ENCODE data around the gene ELP1.

The ELP1 gene

GRCh38 chr9:108933718-108934322, at the start of gene ELP1:
ELP1 (minus strand) TSS chr9:108934124; CDS start chr9:108931146, 2,978 bp downstream.
- Histone ChIP-seq H3K4me2 (ENCODE audit: low read length) (peak within 1 kb of the TSS; percentile 100), H3K9me3 (ENCODE audit: low read length) (no peaks in the 10 kb centered on the region), H3K9ac (ENCODE audit: low read length) (peak within 1 kb of the TSS; percentile 93), H3K27me3 (ENCODE audit: insufficient read depth, low read length) (no peaks in the 10 kb centered on the region), H3F3A (ENCODE audit: insufficient read depth, low read length) (no peaks in the 10 kb centered on the region), H3K27ac (ENCODE audit: low read depth, low read length, poor library complexity, severe bottlenecking) (peak within 1 kb of the TSS; percentile 12), H2AFZ (ENCODE audit: low read length) (peak within 1 kb of the TSS; percentile 98), H3K4me3 (ENCODE audit: low read depth, low read length, poor library complexity, severe bottlenecking) (peak within 1 kb of the TSS; percentile 100), H3K4me1 (ENCODE audit: insufficient read depth, low read length, severe bottlenecking) (peaks cover 22% of the 10 kb centered on the region), H3K9me2 (ENCODE audit: low read depth, low read length) (no peaks in the 10 kb centered on the region), H4K20me1 (ENCODE audit: insufficient read depth, low read length) (no peaks in the 10 kb centered on the region), H3K36me3 (ENCODE audit: insufficient read depth, low read length) (peaks cover 13% of the 10 kb centered on the region; the same call in 1 of the 2 replicates), H3K79me2 (ENCODE audit: insufficient read depth, low read length) (peaks cover 12% of the 10 kb centered on the region)
- no peak for TF ChIP-seq EZH2 (IDR thresholded peaks at IDR 0.05; ENCODE audit: borderline replicate concordance, low read length)
- TF ChIP-seq CTCF (IDR thresholded peaks at IDR 0.05; ENCODE audit: low read length): peak; percentile 35; the same call in 1 of the 2 replicates

GRCh38 chr9:108980893-108981292, 47.0 kb upstream of the ELP1 start:
- Histone ChIP-seq H3K4me2 (ENCODE audit: low read length) (no peak overlapping the region), H3K4me3 (ENCODE audit: low read depth, low read length, poor library complexity, severe bottlenecking) (no peak overlapping the region), H2AFZ (ENCODE audit: low read length) (no peak overlapping the region), H3K9me2 (ENCODE audit: low read depth, low read length) (no peaks in the 10 kb centered on the region), H4K20me1 (ENCODE audit: insufficient read depth, low read length) (no peaks in the 10 kb centered on the region), H3K4me1 (ENCODE audit: insufficient read depth, low read length, severe bottlenecking) (no peaks in the 10 kb centered on the region), H3K27ac (ENCODE audit: low read depth, low read length, poor library complexity, severe bottlenecking) (no peak overlapping the region), H3K9ac (ENCODE audit: low read length) (no peak overlapping the region), H3K36me3 (ENCODE audit: insufficient read depth, low read length) (peaks cover 31% of the 10 kb centered on the region; the same call in 1 of the 2 replicates), H3K27me3 (ENCODE audit: insufficient read depth, low read length) (no peaks in the 10 kb centered on the region), H3F3A (ENCODE audit: insufficient read depth, low read length) (no peaks in the 10 kb centered on the region; the same call in 1 of the 2 replicates), H3K79me2 (ENCODE audit: insufficient read depth, low read length) (no peaks in the 10 kb centered on the region), H3K9me3 (ENCODE audit: low read length) (no peaks in the 10 kb centered on the region)
- TF ChIP-seq EZH2 (IDR thresholded peaks at IDR 0.05; ENCODE audit: borderline replicate concordance, low read length) (no peak), CTCF (IDR thresholded peaks at IDR 0.05; ENCODE audit: low read length) (no peak)

- no peaks in the 10 kb centered on the region for H3K4me1 ChIP-seq (ENCODE audit: insufficient read depth, low read length, severe bottlenecking)
- no peaks in the 10 kb centered on the region for H3K9me3 ChIP-seq (ENCODE audit: low read length)
- no peaks in the 10 kb centered on the region for H3F3A ChIP-seq (ENCODE audit: insufficient read depth, low read length)
- TF ChIP-seq EZH2 (IDR thresholded peaks at IDR 0.05; ENCODE audit: borderline replicate concordance, low read length) (no peak), CTCF (IDR thresholded peaks at IDR 0.05; ENCODE audit: low read length) (no peak)
- no peaks in the 10 kb centered on the region for H3K27me3 ChIP-seq (ENCODE audit: insufficient read depth, low read length)
- no peak overlapping the region for H3K4me2 ChIP-seq (ENCODE audit: low read length)
- peaks cover 29% of the 10 kb centered on the region; the same call in 1 of the 2 replicates for H3K36me3 ChIP-seq (ENCODE audit: insufficient read depth, low read length)
- no peak overlapping the region for H3K4me3 ChIP-seq (ENCODE audit: low read depth, low read length, poor library complexity, severe bottlenecking)
- no peaks in the 10 kb centered on the region for H3K79me2 ChIP-seq (ENCODE audit: insufficient read depth, low read length)
- no peak overlapping the region for H3K27ac ChIP-seq (ENCODE audit: low read depth, low read length, poor library complexity, severe bottlenecking)
- no peaks in the 10 kb centered on the region for H3K9me2 ChIP-seq (ENCODE audit: low read depth, low read length)
- H2AFZ ChIP-seq (ENCODE audit: low read length): no peak overlapping the region
- no peaks in the 10 kb centered on the region for H4K20me1 ChIP-seq (ENCODE audit: insufficient read depth, low read length)
- H3K9ac ChIP-seq (ENCODE audit: low read length): no peak overlapping the region
Observed at GRCh38 chr9:108978205-108978604, 44.3 kb upstream of the ELP1 start.
